Stimulated activated CD4-positive, alpha-beta T cell treated with anti-CD3 and anti-CD28 coated beads, Interleukin-2, amount 100 ng/mL, for 24 hours (primary cell): ENCODE results near the gene ZEB2.

Experiments
- DNase-seq, 2 donors: peaks; one replicate each; pipeline ENCODE4 v3.0.0-alpha.2; 2020

Gene ZEB2

GRCh38 chr2:144519934-144520731 is at the start of gene ZEB2:
TSS of gene ZEB2 (minus strand) at chr2:144520119. CDS start at chr2:144517350, 2,769 bp downstream.
- DNase-seq: no peak

GRCh38 chr2:144567745-144568144 is 47.8 kb upstream of the ZEB2 start:
- no peak for DNase-seq

DNA sequence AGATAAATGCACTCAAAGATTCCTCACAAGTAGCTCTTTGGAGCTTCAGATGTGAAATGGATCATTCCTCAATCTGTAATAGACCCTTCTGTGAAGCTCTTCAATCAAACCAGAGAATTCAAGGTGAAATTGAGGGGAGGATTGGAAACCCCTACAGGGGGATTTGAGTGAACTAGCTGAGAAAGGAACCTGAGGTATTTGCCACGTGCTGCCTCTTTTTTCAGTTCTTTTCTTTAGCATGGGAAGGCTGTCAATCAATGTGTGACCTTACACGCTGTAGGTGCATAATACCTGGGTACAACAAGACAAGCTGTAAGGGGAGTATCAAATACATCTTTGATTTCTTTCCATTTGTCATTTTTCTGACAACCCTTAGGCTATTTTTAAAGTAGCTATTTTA is 46.5 kb upstream of the ZEB2 start:
- no peak for DNase-seq

GRCh38 chr2:144560251-144560650 is 40.3 kb upstream of the ZEB2 start:
- DNase-seq: no peak

DNA sequence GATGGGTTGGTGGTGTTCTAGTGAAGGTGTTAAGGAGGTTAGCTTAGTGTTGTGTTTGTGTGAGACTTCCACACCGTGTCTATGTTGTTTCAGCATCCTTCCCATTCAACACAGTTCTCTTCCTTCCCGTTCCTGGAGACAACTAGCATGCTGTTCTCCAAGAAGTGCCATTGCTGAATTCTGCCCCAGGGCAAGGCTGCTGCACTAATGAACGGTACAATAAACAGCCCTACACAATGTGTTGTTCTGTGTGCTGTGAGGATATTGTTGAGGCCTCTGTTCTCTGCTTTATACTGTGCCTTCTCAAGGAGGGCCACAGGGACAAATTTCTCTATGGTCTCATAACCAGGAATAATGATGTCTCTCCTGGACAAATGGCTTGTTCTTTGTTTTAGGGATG is 39.8 kb upstream of the ZEB2 start:
- DNase-seq: no peak

DNA sequence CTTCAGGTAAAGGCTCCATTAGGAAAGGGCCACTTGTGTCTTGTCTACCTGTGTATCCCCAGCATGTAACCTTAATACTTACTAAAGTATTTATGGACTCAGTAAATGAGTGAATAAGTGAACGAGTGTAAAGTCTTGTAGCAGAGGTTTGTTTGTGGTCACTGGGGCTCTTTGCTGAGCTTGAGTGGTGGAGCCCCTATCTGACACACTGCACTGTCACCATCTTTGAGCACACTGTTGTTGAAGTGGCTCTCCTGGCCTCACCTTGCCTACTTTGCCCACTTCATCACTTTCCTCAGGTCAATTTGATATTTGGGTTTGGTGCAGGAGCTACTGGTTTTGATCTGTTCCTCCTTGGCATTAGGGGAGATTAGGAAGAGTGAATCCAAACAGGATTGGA is 39.3 kb upstream of the ZEB2 start:
- no peak for DNase-seq

DNA sequence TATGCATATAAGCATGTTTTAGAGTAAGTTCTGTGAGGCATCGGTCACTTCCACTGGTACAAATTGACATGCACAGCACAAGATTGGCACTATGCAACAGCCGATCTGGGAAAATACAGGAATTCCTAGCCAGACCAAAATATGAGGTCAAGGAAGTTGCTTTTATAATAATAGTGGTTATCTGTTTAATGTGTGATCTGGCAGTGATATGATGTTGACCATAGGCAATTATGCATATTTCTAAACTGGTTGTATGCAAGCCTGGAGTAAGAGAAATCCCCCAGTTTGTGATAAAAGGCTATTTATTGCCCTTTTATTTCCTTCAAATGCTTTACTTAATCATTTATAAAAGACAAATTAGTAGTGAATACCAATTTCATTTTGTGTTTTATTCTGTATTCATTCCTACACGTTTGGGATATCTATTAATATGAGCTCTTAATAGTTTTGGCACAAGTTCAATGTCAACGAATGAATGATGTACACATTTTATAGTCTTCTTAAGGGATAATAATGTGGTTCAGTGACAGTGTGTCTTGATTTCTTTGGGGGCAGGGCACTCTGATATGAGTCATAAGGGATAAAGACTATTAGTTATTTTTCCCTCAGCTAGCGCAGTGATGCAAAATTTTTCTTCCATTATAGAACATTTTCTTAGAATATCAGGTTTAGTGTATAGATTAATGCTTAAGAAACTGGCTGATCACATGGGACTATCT is 34.7 kb upstream of the ZEB2 start:
- no peak for DNase-seq

DNA sequence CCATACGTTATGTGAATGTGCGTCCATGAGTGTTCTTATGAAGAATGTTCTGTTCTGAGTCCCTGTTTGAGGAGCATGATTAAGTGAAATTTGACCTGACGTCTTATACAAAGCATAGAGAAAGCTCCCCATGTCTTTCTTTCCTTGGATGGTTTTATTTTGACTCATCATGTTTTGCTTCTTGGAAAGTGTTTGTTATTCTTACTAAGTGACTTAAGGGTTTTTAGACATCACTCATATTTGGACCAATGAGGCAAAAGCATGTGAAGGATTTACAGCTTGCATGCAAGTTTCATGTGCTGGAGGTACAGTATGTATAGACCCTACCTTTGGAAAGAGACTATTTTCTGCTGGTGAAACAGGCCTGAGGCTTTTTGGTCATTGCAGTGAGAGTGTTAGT is 33.5 kb upstream of the ZEB2 start:
- no peak for DNase-seq

DNA sequence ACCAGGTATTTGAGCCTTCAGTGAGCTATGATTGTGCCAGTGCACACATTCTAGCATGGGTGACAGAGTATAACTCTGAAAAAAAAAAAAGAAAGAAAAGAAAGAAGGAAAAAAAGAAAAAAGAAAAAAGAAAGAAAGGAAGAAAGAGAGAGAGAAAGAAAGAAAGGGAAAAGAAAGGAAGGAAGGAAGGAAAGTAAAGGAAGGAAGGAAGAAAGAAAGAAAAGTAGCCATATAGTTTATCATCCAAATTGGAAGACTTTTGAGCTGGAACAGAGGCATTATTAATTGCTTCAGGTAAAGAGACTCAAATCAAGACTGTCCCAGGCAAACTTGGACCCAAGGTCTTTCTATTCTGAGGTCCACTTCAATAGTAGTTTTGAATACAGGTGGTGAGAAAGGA is 32.9 kb upstream of the ZEB2 start:
- no peak for DNase-seq

GRCh38 chr2:144550911-144551310 is 31.0 kb upstream of the ZEB2 start:
- no peak for DNase-seq

DNA sequence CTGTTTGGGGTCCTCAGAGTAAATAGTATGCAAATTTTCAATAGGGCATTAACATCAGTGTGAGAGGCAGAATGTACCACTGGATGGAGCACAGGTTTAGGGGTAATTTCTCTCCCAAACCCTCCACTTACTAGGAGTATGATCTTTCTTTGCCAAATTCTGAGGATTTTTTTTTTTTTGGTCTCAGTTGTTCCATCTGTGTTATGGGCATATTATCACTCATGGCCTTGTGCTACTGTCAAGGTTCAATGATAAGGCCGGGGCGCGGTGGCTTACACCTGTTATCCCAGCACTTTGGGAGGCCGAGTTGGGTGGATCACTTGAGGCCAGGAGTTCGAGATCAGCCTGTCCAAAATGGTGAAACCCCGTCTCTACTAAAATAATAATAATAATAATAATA is 30.2 kb upstream of the ZEB2 start:
- no peak for DNase-seq

- DNase-seq: no peak
Observed at GRCh38 chr2:144548532-144549191, 28.7 kb upstream of the ZEB2 start.

GRCh38 chr2:144548088-144548487 is 28.2 kb upstream of the ZEB2 start:
- DNase-seq: no peak

GRCh38 chr2:144547494-144547893 is 27.6 kb upstream of the ZEB2 start:
- DNase-seq: no peak

- DNase-seq: no peak
Observed at GRCh38 chr2:144546933-144547332, 27.0 kb upstream of the ZEB2 start.

GRCh38 chr2:144545787-144546186 is 25.9 kb upstream of the ZEB2 start:
- no peak for DNase-seq

- no peak for DNase-seq
Observed at GRCh38 chr2:144544053-144544452, 24.1 kb upstream of the ZEB2 start.

DNA sequence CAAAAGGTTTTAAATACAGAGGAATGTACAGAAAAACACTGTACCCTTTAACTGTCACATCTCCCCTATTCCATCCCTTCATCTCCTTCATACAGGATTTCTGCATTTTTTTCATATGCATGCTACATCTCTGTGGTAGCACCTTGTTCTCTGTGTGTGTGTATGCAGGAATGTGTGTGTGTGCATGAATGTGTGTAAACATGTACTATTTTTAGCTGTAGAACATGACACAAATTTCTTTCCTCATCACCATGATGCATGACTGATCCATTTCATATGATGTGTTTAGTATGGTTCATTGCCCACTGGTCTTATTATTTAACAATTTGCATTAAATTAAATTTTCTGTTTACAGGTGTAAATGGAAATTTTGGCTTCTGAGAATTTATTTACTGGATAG is 21.5 kb upstream of the ZEB2 start:
- no peak for DNase-seq

DNA sequence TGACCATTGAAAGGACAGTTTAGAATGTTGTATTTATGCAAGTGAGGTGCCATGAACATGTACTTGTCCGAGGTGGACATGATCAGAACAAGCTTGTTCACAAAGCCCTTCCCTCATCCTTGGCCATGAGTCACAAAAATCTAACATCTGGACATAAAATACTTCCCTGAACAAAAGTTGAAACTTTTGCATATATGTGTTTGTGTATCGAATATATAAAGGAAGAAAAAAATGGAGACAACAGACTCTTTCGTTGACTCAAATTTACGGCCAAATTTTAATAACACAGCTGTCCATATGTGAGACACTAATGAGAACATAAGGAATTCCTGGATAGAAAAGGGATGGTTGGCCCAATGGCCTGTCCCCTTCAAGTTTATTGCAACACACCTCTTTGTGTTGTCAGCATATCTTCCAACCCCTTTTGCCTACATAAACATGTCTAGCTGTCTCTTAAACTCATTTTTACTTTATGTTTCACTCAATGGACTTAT is 19.4 kb upstream of the ZEB2 start:
- DNase-seq: no peak

GRCh38 chr2:144535300-144535699 is 15.4 kb upstream of the ZEB2 start:
- no peak for DNase-seq

- DNase-seq: no peak
Observed at GRCh38 chr2:144533221-144533620, 13.3 kb upstream of the ZEB2 start.

GRCh38 chr2:144530596-144530995 is 10.7 kb upstream of the ZEB2 start:
- DNase-seq: no peak

- DNase-seq: no peak
Observed at GRCh38 chr2:144529841-144530240, 9.9 kb upstream of the ZEB2 start.

DNA sequence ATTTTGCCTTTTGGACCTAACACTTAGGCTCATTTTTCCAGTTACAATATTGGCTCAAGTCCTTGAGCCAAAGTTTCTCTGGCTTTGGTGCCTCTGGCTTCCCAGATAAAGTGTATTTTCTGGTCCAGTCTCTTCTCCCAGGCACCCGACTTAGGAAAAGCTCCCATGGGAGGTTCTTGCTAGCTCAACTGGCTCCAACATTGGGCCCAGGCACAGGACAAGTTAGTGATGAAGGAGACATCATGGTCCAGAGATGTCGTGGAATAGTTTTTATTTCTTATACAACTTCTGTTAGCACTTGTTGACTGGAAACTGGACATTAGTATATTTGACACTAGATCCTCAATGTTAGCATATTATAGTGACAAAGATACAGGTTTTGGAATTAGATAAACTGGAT is 8.2 kb upstream of the ZEB2 start:
- DNase-seq: no peak
